ENCODE measurements around the gene ZNF782. TPM values are rescaled to one million over a fixed set of nuclear protein-coding genes. Genes with fewer than 3 reads are reported as not detected.

The ZNF782 gene
- total RNA-seq, 1 experiment from 2014 or later, result 11.5 TPM

DNA sequence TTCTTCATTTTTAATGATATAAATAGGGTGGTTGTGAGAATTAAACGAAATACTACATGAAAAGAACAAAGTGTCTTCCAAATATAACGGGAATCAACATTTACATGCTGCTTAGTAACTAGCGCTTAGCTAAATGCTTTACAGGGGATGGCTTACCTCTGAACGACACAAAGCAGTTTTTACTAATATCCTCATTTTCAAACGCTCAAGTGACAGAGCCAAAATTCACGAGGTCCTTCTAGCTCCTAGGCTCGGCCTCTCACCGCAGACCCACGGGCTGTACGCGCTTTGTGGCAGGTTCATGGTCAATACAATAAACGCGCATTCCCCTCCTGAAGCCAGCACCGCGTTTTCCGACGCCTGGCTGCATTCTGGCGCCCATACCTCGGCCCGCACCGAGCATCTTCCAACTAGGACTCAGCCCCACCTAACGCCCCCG lies 76.9 kb downstream of the ZNF782 start:
- Histone ChIP-seq H3K9me3 (ENCODE audit: insufficient read depth, low read depth) (0 out of 2 replicates have a peak, but pooled peaks cover 4% of the 10 kb centered on the region), H3K9me2 (ENCODE audit: insufficient read depth) (no peaks in the 10 kb centered on the region), H3K27ac (no peak overlapping the region), H3F3A (ENCODE audit: insufficient read depth, low read depth) (peaks cover 5% of the 10 kb centered on the region; the same call in 1 of the 2 replicates), H3K27me3 (ENCODE audit: insufficient read depth, low read depth) (no peaks in the 10 kb centered on the region), H3K79me2 (ENCODE audit: low read depth) (peaks cover 9% of the 10 kb centered on the region; the same call in 1 of the 2 replicates), H4K20me1 (ENCODE audit: insufficient read depth) (no peaks in the 10 kb centered on the region), H3K4me3 (peak overlapping the region; percentile 85), H3K36me3 (ENCODE audit: low read depth) (peaks cover 23% of the 10 kb centered on the region), H2AFZ (peak overlapping the region; percentile 99), H3K4me1 (replicated peaks; ENCODE audit: insufficient read depth) (no peaks in the 10 kb centered on the region; the same call in 1 of the 2 replicates), H3K4me2 (peak overlapping the region; percentile 86)
- no peak for DNase-seq
- intact Hi-C loops (cut with micrococcal nuclease; ENCODE audit: unreplicated experiment), result loop anchor here (10.0 kb wide), 2 partner anchors 93 to 333 kb away; no protein-coding TSS in a partner anchor
- TF ChIP-seq EZH2 (IDR thresholded peaks at IDR 0.05; ENCODE audit: low read depth), result no peak
- TF ChIP-seq, protein P1, sequence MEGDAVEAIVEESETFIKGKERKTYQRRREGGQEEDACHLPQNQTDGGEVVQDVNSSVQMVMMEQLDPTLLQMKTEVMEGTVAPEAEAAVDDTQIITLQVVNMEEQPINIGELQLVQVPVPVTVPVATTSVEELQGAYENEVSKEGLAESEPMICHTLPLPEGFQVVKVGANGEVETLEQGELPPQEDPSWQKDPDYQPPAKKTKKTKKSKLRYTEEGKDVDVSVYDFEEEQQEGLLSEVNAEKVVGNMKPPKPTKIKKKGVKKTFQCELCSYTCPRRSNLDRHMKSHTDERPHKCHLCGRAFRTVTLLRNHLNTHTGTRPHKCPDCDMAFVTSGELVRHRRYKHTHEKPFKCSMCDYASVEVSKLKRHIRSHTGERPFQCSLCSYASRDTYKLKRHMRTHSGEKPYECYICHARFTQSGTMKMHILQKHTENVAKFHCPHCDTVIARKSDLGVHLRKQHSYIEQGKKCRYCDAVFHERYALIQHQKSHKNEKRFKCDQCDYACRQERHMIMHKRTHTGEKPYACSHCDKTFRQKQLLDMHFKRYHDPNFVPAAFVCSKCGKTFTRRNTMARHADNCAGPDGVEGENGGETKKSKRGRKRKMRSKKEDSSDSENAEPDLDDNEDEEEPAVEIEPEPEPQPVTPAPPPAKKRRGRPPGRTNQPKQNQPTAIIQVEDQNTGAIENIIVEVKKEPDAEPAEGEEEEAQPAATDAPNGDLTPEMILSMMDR (conservative IDR thresholded peaks at IDR 0.05), result no peak
- ChIA-PET POLR2A (ENCODE audit: unreplicated experiment) (no interaction called here), CTCF (no interaction called here)
- no TSS peak for BruUV-seq (replicated peaks)

DNA sequence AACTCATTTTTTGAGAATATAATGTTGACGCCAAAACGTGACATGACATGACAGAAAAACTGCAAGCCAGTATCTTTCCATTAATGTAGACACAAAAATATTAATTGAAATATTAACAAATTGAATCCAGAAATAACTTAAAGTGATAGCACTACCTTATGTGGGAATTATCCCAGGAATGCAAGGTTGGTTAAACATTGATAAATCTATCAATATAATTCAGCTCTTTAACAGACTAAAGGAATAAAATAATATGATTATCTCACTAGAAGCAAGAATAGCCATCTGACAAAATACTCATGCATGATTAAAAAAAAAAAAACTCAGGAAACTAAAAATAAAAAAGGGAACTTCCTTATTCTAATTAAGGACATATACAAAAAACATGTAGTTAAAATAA lies 83.2 kb downstream of the ZNF782 start:
- no TSS peak for BruUV-seq (replicated peaks)
- Histone ChIP-seq H3K4me3 (peak overlapping the region; percentile 18; the same call in 1 of the 2 replicates), H3K27ac (no peak overlapping the region), H3K9me2 (ENCODE audit: insufficient read depth) (no peaks in the 10 kb centered on the region), H2AFZ (no peak overlapping the region), H3K79me2 (ENCODE audit: low read depth) (no peaks in the 10 kb centered on the region), H3K4me2 (no peak overlapping the region), H3K27me3 (ENCODE audit: insufficient read depth, low read depth) (no peaks in the 10 kb centered on the region), H3K36me3 (ENCODE audit: low read depth) (peaks cover 82% of the 10 kb centered on the region), H4K20me1 (ENCODE audit: insufficient read depth) (no peaks in the 10 kb centered on the region), H3F3A (ENCODE audit: insufficient read depth, low read depth) (no peaks in the 10 kb centered on the region), H3K9me3 (ENCODE audit: insufficient read depth, low read depth) (peaks cover 54% of the 10 kb centered on the region), H3K4me1 (replicated peaks; ENCODE audit: insufficient read depth) (no peaks in the 10 kb centered on the region)
- DNase-seq, result no peak
- intact Hi-C loops (cut with micrococcal nuclease; ENCODE audit: unreplicated experiment), result loop anchor here (10.0 kb wide), 2 partner anchors 86 to 326 kb away; no protein-coding TSS in a partner anchor
- ChIA-PET CTCF (no interaction called here), POLR2A (ENCODE audit: unreplicated experiment) (no interaction called here)
- no peak for TF ChIP-seq EZH2 (IDR thresholded peaks at IDR 0.05; ENCODE audit: low read depth)
- TF ChIP-seq, protein P1 (conservative IDR thresholded peaks at IDR 0.05), result no peak

DNA sequence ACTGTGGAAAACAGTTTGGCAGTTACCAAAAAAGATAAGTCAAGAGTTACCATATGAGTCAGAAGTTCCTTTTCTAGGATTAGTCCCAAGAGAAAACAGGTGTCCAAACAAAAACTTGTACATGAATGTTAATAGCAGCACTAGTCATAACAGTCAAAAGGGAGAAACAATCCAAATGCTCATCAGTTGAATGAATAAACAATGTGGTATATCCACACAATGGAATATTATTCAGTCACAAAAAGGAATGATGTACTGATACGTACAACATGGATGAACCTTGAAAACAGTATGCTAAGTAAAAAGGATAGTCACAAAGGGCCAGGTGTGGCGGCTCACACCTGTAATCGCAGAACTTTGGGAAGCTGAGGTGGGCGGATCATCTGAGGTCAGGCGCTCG lies 84.3 kb downstream of the ZNF782 start:
- Histone ChIP-seq H3K79me2 (ENCODE audit: low read depth) (no peaks in the 10 kb centered on the region), H3K4me1 (replicated peaks; ENCODE audit: insufficient read depth) (no peaks in the 10 kb centered on the region), H3K9me3 (ENCODE audit: insufficient read depth, low read depth) (peaks cover 64% of the 10 kb centered on the region), H2AFZ (no peak overlapping the region), H3K4me2 (no peak overlapping the region), H3K9me2 (ENCODE audit: insufficient read depth) (no peaks in the 10 kb centered on the region), H3K36me3 (ENCODE audit: low read depth) (peaks cover 89% of the 10 kb centered on the region), H3K27ac (no peak overlapping the region), H3K27me3 (ENCODE audit: insufficient read depth, low read depth) (no peaks in the 10 kb centered on the region), H3F3A (ENCODE audit: insufficient read depth, low read depth) (no peaks in the 10 kb centered on the region), H4K20me1 (ENCODE audit: insufficient read depth) (no peaks in the 10 kb centered on the region), H3K4me3 (no peak overlapping the region)
- CTCF ChIA-PET, result no interaction called here
- intact Hi-C loops (cut with micrococcal nuclease; ENCODE audit: unreplicated experiment), result loop anchor here (10.0 kb wide), 2 partner anchors 85 to 325 kb away; no protein-coding TSS in a partner anchor
- no peak for DNase-seq
- TF ChIP-seq EZH2 (IDR thresholded peaks at IDR 0.05; ENCODE audit: low read depth), result no peak
- TF ChIP-seq, protein P1 (conservative IDR thresholded peaks at IDR 0.05), result no peak
- no TSS peak for BruUV-seq (replicated peaks)
- POLR2A ChIA-PET (ENCODE audit: unreplicated experiment), result no interaction called here

Other genes with a start within 250 kb of the ZNF782 start
- gene CDC14B, start 234.7 kb downstream of the ZNF782 start, total RNA-seq (2021), result 43.3 and 47.2 TPM in 2 replicates
- 7.6 and 8.5 TPM in 2 replicates for gene PRXL2C, start 199.2 kb downstream of the ZNF782 start, total RNA-seq (2021)
- 8.4 and 8.7 TPM in 2 replicates for gene ZNF510, start 76.4 kb downstream of the ZNF782 start, total RNA-seq (2021)
- gene NUTM2G, start 74.3 kb upstream of the ZNF782 start, total RNA-seq (2021), result not detected in 2 replicates
- 47.3 and 65.2 TPM in 2 replicates for gene CTSV, start 184.6 kb upstream of the ZNF782 start, total RNA-seq (2021)

Data from PC-9 (cell line).